GM10266 (cell line): ENCODE results near the gene HAPLN3.

Experiments used
- DNase-seq: peaks from one replicate; pipeline ENCODE4 v3.0.0; 2012; ENCODE audit errors: extremely low spot score
- CTCF ChIP-seq: IDR thresholded peaks from 2 replicates; pipeline ENCODE4 v1.5.1; 2012; ENCODE audit warnings: mild to moderate bottlenecking, low read depth; ENCODE audit not compliant: control insufficient read depth, insufficient read depth; ENCODE audit errors: missing control alignments

Gene HAPLN3

DNA sequence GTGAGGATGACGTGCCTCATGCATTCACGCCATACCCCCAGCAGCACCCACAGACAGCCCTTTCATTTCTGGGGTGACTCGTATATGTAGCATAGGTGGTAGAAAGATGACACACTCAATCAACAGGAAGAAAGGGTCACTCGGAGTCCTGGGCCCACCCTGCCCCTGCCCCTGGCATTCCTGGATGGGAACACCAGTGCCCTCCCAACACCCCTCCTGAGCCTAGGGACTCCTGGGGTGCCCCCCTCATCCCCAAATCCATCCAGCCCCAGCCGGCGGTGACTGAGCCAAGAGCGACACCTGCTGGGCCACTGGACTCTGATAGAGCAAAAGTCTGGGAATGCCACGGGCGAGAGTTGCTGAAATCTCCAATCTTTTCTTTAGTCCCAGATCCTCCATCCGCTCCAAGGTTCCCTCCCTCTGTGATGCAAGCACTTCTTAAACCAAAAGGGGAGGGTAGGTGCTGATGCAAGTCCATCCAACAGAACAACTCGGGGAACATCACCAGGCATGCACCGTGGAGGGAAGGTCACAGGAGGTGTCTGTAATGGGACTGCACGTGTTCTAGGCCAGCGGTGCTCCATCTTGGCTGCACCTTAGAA is 61.0 kb downstream of the HAPLN3 start:
- TF ChIP-seq CTCF: peak; percentile 62
- DNase-seq: no peak

GRCh38 chr15:88833731-88834100 is 61.6 kb downstream of the HAPLN3 start:
- no peak for TF ChIP-seq CTCF
- DNase-seq: no peak

DNA sequence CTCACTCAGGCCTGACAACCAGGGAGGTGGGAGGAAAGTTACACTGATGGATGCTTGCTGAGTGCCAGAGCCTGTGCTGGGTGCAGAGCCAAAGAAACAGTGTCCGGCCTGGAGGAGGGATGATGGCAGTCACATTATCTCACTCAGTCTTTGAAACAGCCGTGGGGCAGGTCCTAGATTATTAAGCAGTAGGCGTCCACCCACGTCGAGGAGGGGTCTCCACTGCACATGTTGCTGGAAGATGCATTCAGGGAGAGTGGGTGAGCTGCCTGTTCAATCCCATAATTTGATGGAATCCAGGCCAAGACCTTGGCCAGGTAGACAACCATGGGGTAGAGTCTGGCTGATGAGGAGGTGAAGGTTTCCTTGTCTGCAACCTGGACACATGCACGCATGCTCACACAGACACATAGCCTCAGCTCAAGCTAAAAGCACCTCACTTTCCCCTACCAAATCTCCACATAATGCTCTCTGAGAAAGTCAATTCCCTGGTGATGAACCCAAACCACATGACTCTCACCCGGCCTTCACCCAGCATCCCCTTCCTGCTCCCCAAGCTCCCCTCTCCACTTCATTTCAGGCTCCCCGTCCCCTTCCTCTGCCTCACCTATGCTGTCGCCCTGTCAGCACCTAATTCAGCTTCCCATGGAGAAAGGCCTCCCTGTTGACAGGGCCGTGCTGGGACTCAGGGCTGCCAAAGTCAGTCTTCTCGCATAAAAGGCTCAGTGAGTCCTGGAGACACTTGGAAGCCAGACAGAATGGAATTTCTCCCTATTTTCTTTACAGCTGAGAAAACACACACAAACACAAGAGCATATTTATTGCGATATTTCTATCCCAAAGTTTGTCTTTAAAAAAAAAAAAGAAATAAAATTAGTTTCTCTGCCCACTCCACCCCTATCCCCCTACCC is 62.3 kb downstream of the HAPLN3 start:
- no peak for TF ChIP-seq CTCF

DNA sequence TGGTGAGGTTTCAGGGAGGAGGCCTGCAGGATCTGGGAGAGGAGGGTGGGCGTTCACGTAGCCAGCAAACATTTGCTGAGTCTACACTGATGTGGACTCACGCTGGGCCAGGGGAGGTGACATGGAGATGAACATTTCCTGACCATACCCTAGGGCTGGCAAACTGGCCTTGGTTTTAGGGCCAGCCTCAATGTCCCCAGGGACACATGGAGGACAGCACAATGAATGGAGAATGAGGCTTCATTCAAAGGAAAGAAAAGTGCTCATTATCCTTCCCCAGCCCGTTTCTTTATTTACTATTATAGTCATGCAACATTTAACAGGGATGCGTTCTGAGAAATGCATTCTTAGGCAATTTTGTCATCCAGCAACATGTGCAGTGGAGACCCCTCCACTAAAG is 65.3 kb downstream of the HAPLN3 start:
- no peak for TF ChIP-seq CTCF
- DNase-seq: no peak

More for the DNA sequence above, 62.3 kb downstream of the HAPLN3 start:
- DNase-seq: no peak

GRCh38 chr15:88828791-88829190 is 66.6 kb downstream of the HAPLN3 start:
- no peak for DNase-seq
- no peak for TF ChIP-seq CTCF
